GM23338 (cell line): Measurements from ENCODE around the gene DGKH. TPM values are rescaled to one million over a fixed set of nuclear protein-coding genes. Genes with fewer than 3 reads are reported as not detected.

ENCODE experiments used
- ATAC-seq: fragments of 200-7000 bp; cut with Tn5 transposase; 3 replicates; pipeline ENCODE4 v1.9.1; 2020
- DNase-seq: peaks from one replicate; pipeline ENCODE4 v3.0.0-alpha.2; 2015; ENCODE audit warnings: low spot score
- H2AFZ ChIP-seq: fragments of 200-600 bp; sonication (generic); 2 replicates; pipeline ENCODE4 v1.8.0; 2016; ENCODE audit warnings: antibody characterized with exemption, mild to moderate bottlenecking, moderate library complexity
- H3F3A ChIP-seq: fragments of 200-600 bp; sonication (generic); replicated peaks from 2 replicates; pipeline ENCODE4 v1.8.0; 2017; ENCODE audit warnings: antibody characterized with exemption, mixed run types, low read depth
- H3K27ac ChIP-seq: fragments of 200-600 bp; sonication (generic); 2 replicates; pipeline ENCODE4 v1.6.1; 2016; ENCODE audit warnings: low read depth
- H3K27me3 ChIP-seq: fragments of 200-600 bp; sonication (generic); 2 replicates; pipeline ENCODE4 v1.8.0; 2016; ENCODE audit warnings: mild to moderate bottlenecking, mixed run types, moderate library complexity; ENCODE audit not compliant: insufficient read depth
- H3K36me3 ChIP-seq: fragments of 200-600 bp; sonication (generic); 2 replicates; pipeline ENCODE4 v1.8.0; 2016; ENCODE audit warnings: mild to moderate bottlenecking; ENCODE audit not compliant: insufficient read depth
- H3K4me1 ChIP-seq: fragments of 200-600 bp; sonication (generic); 2 replicates; pipeline ENCODE4 v1.8.0; 2016; ENCODE audit warnings: mild to moderate bottlenecking, moderate library complexity; ENCODE audit not compliant: insufficient read depth
- H3K4me2 ChIP-seq: fragments of 200-600 bp; sonication (generic); 2 replicates; pipeline ENCODE4 v1.7.1; 2017; ENCODE audit warnings: mixed run types
- H3K4me3 ChIP-seq: fragments of 200-600 bp; sonication (generic); 2 replicates; pipeline ENCODE4 v1.6.1; 2016; ENCODE audit warnings: mixed run types
- H3K79me2 ChIP-seq: fragments of 200-600 bp; sonication (generic); replicated peaks from 2 replicates; pipeline ENCODE4 v1.8.0; 2017; ENCODE audit warnings: mild to moderate bottlenecking; ENCODE audit not compliant: insufficient read depth
- H3K9me2 ChIP-seq: fragments of 200-600 bp; sonication (generic); 2 replicates; pipeline ENCODE4 v1.8.0; 2017; ENCODE audit not compliant: insufficient read depth
- H4K20me1 ChIP-seq: fragments of 200-600 bp; sonication (generic); replicated peaks from 2 replicates; pipeline ENCODE4 v1.8.0; 2017; ENCODE audit warnings: mild to moderate bottlenecking; ENCODE audit not compliant: insufficient read depth
- H3K27ac Mint-ChIP-seq: 2 replicates; pipeline ENCODE4 v1.8.0; 2020; ENCODE audit warnings: inconsistent platforms, mild to moderate bottlenecking, moderate library complexity, mixed read lengths
- H3K27me3 Mint-ChIP-seq: 3 replicates; pipeline ENCODE4 v1.8.0; 2022; ENCODE audit warnings: low read depth, mild to moderate bottlenecking, moderate library complexity, mixed read lengths, inconsistent platforms; ENCODE audit not compliant: insufficient read depth, poor library complexity
- H3K36me3 Mint-ChIP-seq: 3 replicates; pipeline ENCODE4 v1.8.0; 2021; ENCODE audit warnings: low read depth, mild to moderate bottlenecking, inconsistent platforms, moderate library complexity, mixed read lengths
- H3K4me1 Mint-ChIP-seq: 3 replicates; pipeline ENCODE4 v1.8.0; 2020; ENCODE audit warnings: mild to moderate bottlenecking, inconsistent platforms, mixed read lengths
- H3K4me3 Mint-ChIP-seq: 3 replicates; pipeline ENCODE4 v1.8.0; 2021; ENCODE audit warnings: moderate library complexity, mild to moderate bottlenecking, inconsistent platforms, mixed read lengths
- H3K9me3 Mint-ChIP-seq: 3 replicates; pipeline ENCODE4 v1.8.0; 2020; ENCODE audit warnings: moderate library complexity, mild to moderate bottlenecking, inconsistent platforms, mixed read lengths
- CREB1 ChIP-seq: fragments of 250-450 bp; sonication (Bioruptor Pico); IDR thresholded peaks from 2 replicates; pipeline ENCODE4 v1.5.0; 2020; ENCODE audit warnings: low read depth, mild to moderate bottlenecking, moderate library complexity
- CTCF ChIP-seq, 2 experiments: fragments of 200-600 bp in 1 of 2; sonication (generic) in 1 of 2; conservative IDR thresholded peaks; 2 replicates each; pipeline versions ENCODE4 v1.5.1 to v1.6.1; 2016 to 2017; ENCODE audit warnings: antibody characterized with exemption in 2 of 2, low read depth in 2 of 2, mild to moderate bottlenecking in 2 of 2, moderate library complexity in 1 of 2
- ETS1 ChIP-seq: IDR thresholded peaks from 2 replicates; pipeline ENCODE4 v1.6.1; 2016; ENCODE audit warnings: antibody characterized with exemption
- EZH2 ChIP-seq: fragments of 200-600 bp; sonication (generic); IDR thresholded peaks from one replicate; pipeline ENCODE4 v1.8.0; 2017; ENCODE audit warnings: antibody characterized with exemption, mild to moderate bottlenecking, low read depth; ENCODE audit not compliant: unreplicated experiment
- EZH2phosphoT487 ChIP-seq: fragments of 200-600 bp; sonication (generic); IDR thresholded peaks from one replicate; pipeline ENCODE4 v1.8.1; 2018; ENCODE audit warnings: antibody characterized with exemption; ENCODE audit not compliant: unreplicated experiment
- JUNB ChIP-seq: IDR thresholded peaks from one replicate; pipeline ENCODE4 v1.6.1; 2016; ENCODE audit warnings: antibody characterized with exemption; ENCODE audit not compliant: unreplicated experiment
- NANOG ChIP-seq: IDR thresholded peaks from 2 replicates; pipeline ENCODE4 v1.6.1; 2016; ENCODE audit warnings: antibody characterized with exemption, borderline replicate concordance
- REST ChIP-seq: IDR thresholded peaks from one replicate; pipeline ENCODE4 v1.6.1; 2018; ENCODE audit warnings: antibody characterized with exemption; ENCODE audit not compliant: unreplicated experiment
- STAT1 ChIP-seq: IDR thresholded peaks from one replicate; pipeline ENCODE4 v1.6.1; 2016; ENCODE audit warnings: antibody characterized with exemption; ENCODE audit not compliant: unreplicated experiment
- ZNF114 ChIP-seq: fragments of 250-450 bp; sonication (Bioruptor Pico); IDR thresholded peaks from 2 replicates; pipeline ENCODE4 v1.5.0; 2020; ENCODE audit warnings: mild to moderate bottlenecking, moderate library complexity
- ZNF331 ChIP-seq: fragments of 250-450 bp; sonication (Bioruptor Pico); IDR thresholded peaks from 2 replicates; pipeline ENCODE4 v1.5.0; 2020; ENCODE audit warnings: low read depth, mild to moderate bottlenecking, moderate library complexity
- polyA plus RNA-seq: library from polyadenylated mRNA; unstranded; fragments of >200 nt; fragmentation: Nextera tagmentation; extraction: Ambion mirVana; gene quantifications from 2 replicates; pipeline ENCODE4 v1.2.1, GENCODE V29; 2016
- total RNA-seq: library from RNA; depleted of rRNA; stranded (reverse); fragments of >200 nt; shearing (Covaris generic); gene quantifications from 2 replicates; pipeline ENCODE4 v1.2.3, GENCODE V29; 2014

DGKH gene
- total and polyA plus RNA-seq, 2 experiments from 2014 or later, result 2.1 to 7.5 TPM

- TF ChIP-seq JUNB (no peak), STAT1 (no peak), EZH2 (no peak), ZNF331 (CRISPR knock-in tag) (no peak), ZNF114 (no peak), ETS1 (no peak), EZH2phosphoT487 (no peak), CTCF (conservative IDR thresholded peaks at IDR 0.05; ENCODE audit: low read depth in 2 of 2) (no peak)
Measured at GRCh38 chr13:42246541-42246940, 198.1 kb downstream of the DGKH start (continued).

- Mint-ChIP-seq H3K4me1 (no peaks in the 10 kb centered on the region; the same call in 2 of the 3 replicates), H3K36me3 (no peaks in the 10 kb centered on the region), H3K27me3 (peaks cover 3% of the 10 kb centered on the region), H3K9me3 (no peaks in the 10 kb centered on the region), H3K27ac (no peak overlapping the region), H3K4me3 (no peak overlapping the region)
- Histone ChIP-seq H3K36me3 (no peaks in the 10 kb centered on the region), H2AFZ (no peak overlapping the region), H4K20me1 (no peaks in the 10 kb centered on the region), H3K27me3 (no peaks in the 10 kb centered on the region), H3K4me3 (no peak overlapping the region), H3K27ac (no peak overlapping the region), H3K79me2 (no peaks in the 10 kb centered on the region), H3K4me1 (no peaks in the 10 kb centered on the region), H3F3A (no peaks in the 10 kb centered on the region), H3K4me2 (no peak overlapping the region), H3K9me2 (no peaks in the 10 kb centered on the region)
- TF ChIP-seq EZH2phosphoT487, result no peak
- TF ChIP-seq ZNF331 (CRISPR knock-in tag), result no peak
- TF ChIP-seq ETS1, result no peak
- TF ChIP-seq CREB1 (CRISPR knock-in tag), result no peak
- no peak for TF ChIP-seq JUNB
- no peak for TF ChIP-seq REST
- TF ChIP-seq NANOG, result no peak
- TF ChIP-seq ZNF114, result no peak
- DNase-seq (no peak), ATAC-seq (no peak)
Measured at GRCh38 chr13:42247883-42248282, 199.4 kb downstream of the DGKH start.
